HCT116 (cell line): Measurements from ENCODE around the gene ZNF148. TPM values are rescaled to one million over a fixed set of nuclear protein-coding genes. Genes with fewer than 3 reads are reported as not detected.

Experiments used
- ATAC-seq: fragments of 200-7000 bp; cut with Tn5 transposase; 2 replicates; pipeline ENCODE4 v1.9.1; 2020; ENCODE audit warnings: mild to moderate bottlenecking, moderate library complexity
- BruUV-seq: library from RNA; stranded (reverse); fragments of 400-500 nt; replicated peaks from 2 replicates; lab custom pipeline; 2021; lab: Mats Ljungman, UMichigan
- CTCF ChIA-PET: fragments of 300-600 bp; sonication (Branson Sonifier 250); formaldehyde crosslinking; loops from one replicate; lab custom pipeline; 2021; ENCODE audit warnings: antibody characterized with exemption; lab: Charles Lee
- POLR2A ChIA-PET: fragments of 300-600, 350-600 bp; sonication (Branson Sonifier 250); formaldehyde crosslinking; loops from one replicate; lab custom pipeline; 2021; ENCODE audit warnings: antibody characterized with exemption; lab: Charles Lee
- RAD21 ChIA-PET, 2 experiments: fragments of 300-600 bp; sonication (Branson Sonifier 250); formaldehyde crosslinking; loops; one replicate each; lab custom pipeline; 2023; ENCODE audit warnings: low total read pairs in 2 of 2; ENCODE audit not compliant: uncharacterized antibody in 2 of 2, unreplicated experiment in 2 of 2, low non-redundant PET in 1 of 2; lab: Charles Lee
- DNase-seq: peaks from one replicate; pipeline ENCODE4 v3.0.0-alpha.2; 2010; ENCODE audit warnings: low read depth, low spot score
- H2AFZ ChIP-seq: fragments of 200-600 bp; shearing (Covaris generic), sonication (generic); 2 replicates; pipeline ENCODE4 v1.6.1; 2017; ENCODE audit warnings: low read depth, mixed run types, mixed read lengths, antibody characterized with exemption, low read length; ENCODE audit not compliant: poor library complexity, severe bottlenecking
- H3K27ac ChIP-seq: 2 replicates; pipeline ENCODE4 v1.5.1; 2012; ENCODE audit warnings: low read depth, low read length
- H3K27me3 ChIP-seq: fragments of 200-600 bp; sonication (generic); 2 replicates; pipeline ENCODE4 v1.6.1; 2016; ENCODE audit warnings: mixed run types, low read length, mixed read lengths; ENCODE audit not compliant: insufficient read depth
- H3K36me3 ChIP-seq, 2 experiments: fragments of 200-500 bp in 1 of 2; fragments of 200-600 bp in 1 of 2; sonication (Bioruptor generic) in 1 of 2; sonication (generic) in 1 of 2; 2 replicates each; pipeline versions ENCODE4 v1.5.1 to v1.6.1; 2014 to 2016; ENCODE audit warnings: low read length in 2 of 2, inconsistent platforms in 1 of 2, mixed read lengths in 1 of 2, mixed run types in 1 of 2; ENCODE audit not compliant: insufficient read depth in 2 of 2, control insufficient read depth in 1 of 2
- H3K4me1 ChIP-seq, 2 experiments: fragments of 200-600 bp in 1 of 2; sonication (generic) in 1 of 2; 2 replicates each; pipeline versions ENCODE4 v1.5.1 to v1.6.1; 2012 to 2017; ENCODE audit warnings: low read length in 2 of 2, inconsistent platforms in 1 of 2, mild to moderate bottlenecking in 1 of 2, mixed read lengths in 1 of 2, mixed run types in 1 of 2, moderate library complexity in 1 of 2; ENCODE audit not compliant: insufficient read depth in 2 of 2, control insufficient read depth in 1 of 2
- H3K4me2 ChIP-seq: fragments of 200-600 bp; sonication (generic); 2 replicates; pipeline ENCODE4 v1.6.1; 2017; ENCODE audit warnings: mixed run types, low read length, mixed read lengths
- H3K4me3 ChIP-seq, 2 experiments: fragments of 200-600 bp in 1 of 2; sonication (generic) in 1 of 2; replicated peaks in 1 of 2; 2 replicates each; pipeline ENCODE4 v1.5.1; 2011 to 2016; ENCODE audit warnings: low read length in 2 of 2, control low read depth in 1 of 2, low read depth in 1 of 2, mild to moderate bottlenecking in 1 of 2, mixed read lengths in 1 of 2, mixed run types in 1 of 2
- H3K79me2 ChIP-seq: fragments of 200-600 bp; sonication (generic); 2 replicates; pipeline ENCODE4 v1.6.1; 2017; ENCODE audit warnings: mild to moderate bottlenecking, mixed run types, low read length, moderate library complexity, mixed read lengths; ENCODE audit not compliant: insufficient read depth
- H3K9ac ChIP-seq: fragments of 200-600 bp; sonication (generic); 2 replicates; pipeline ENCODE4 v1.6.1; 2016; ENCODE audit warnings: low read length, mixed read lengths
- H3K9me2 ChIP-seq: fragments of 200-600 bp; sonication (generic), shearing (Covaris generic); 2 replicates; pipeline ENCODE4 v1.6.1; 2017; ENCODE audit warnings: mixed run types, mild to moderate bottlenecking, moderate library complexity; ENCODE audit not compliant: insufficient read depth
- H3K9me3 ChIP-seq, 2 experiments: fragments of 200-500 bp in 1 of 2; fragments of 200-600 bp in 1 of 2; sonication (Bioruptor generic) in 1 of 2; sonication (generic) in 1 of 2; 2 replicates each; pipeline ENCODE4 v1.6.1; 2014 to 2017; ENCODE audit warnings: low read length in 2 of 2, mixed read lengths in 2 of 2, inconsistent platforms in 1 of 2, low read depth in 1 of 2, mild to moderate bottlenecking in 1 of 2, mixed run types in 1 of 2, moderate library complexity in 1 of 2; ENCODE audit not compliant: control insufficient read depth in 1 of 2, insufficient read depth in 1 of 2
- H4K20me1 ChIP-seq: fragments of 200-600 bp; sonication (generic), shearing (Covaris generic); 2 replicates; pipeline ENCODE4 v1.6.1; 2017; ENCODE audit warnings: mixed run types, mild to moderate bottlenecking, moderate library complexity; ENCODE audit not compliant: insufficient read depth
- ATF3 ChIP-seq: IDR thresholded peaks from 2 replicates; pipeline ENCODE4 v1.6.1; 2012
- CBX3 ChIP-seq: IDR thresholded peaks from 2 replicates; pipeline ENCODE4 v1.6.1; 2012; ENCODE audit warnings: low read depth
- CEBPB ChIP-seq: IDR thresholded peaks from 2 replicates; pipeline ENCODE4 v1.6.1; 2012; ENCODE audit warnings: low read depth
- CTCF ChIP-seq, 3 experiments: fragments of 200-600 bp in 1 of 3; sonication (generic) in 1 of 3; IDR thresholded peaks in 2 of 3; conservative IDR thresholded peaks in 1 of 3; 2 replicates each; pipeline ENCODE4 v1.5.1; 2012 to 2017; ENCODE audit warnings: low read depth in 2 of 3, low read length in 2 of 3, antibody characterized with exemption in 1 of 3, borderline replicate concordance in 1 of 3, control low read depth in 1 of 3, mild to moderate bottlenecking in 1 of 3, mixed read lengths in 1 of 3, mixed run types in 1 of 3, moderate library complexity in 1 of 3; ENCODE audit not compliant: insufficient read depth in 1 of 3
- EGR1 ChIP-seq: IDR thresholded peaks from 2 replicates; pipeline ENCODE4 v1.6.1; 2012; ENCODE audit warnings: low read depth
- FOSL1 ChIP-seq: IDR thresholded peaks from 2 replicates; pipeline ENCODE4 v1.6.1; 2012; ENCODE audit warnings: low read depth
- JUND ChIP-seq: IDR thresholded peaks from 2 replicates; pipeline ENCODE4 v1.6.1; 2012
- POLR2A ChIP-seq: IDR thresholded peaks from 2 replicates; pipeline ENCODE4 v1.7.0; 2011; ENCODE audit warnings: borderline replicate concordance; ENCODE audit not compliant: insufficient read depth, insufficient read length; ENCODE audit errors: extremely low read depth
- POLR2AphosphoS5 ChIP-seq: IDR thresholded peaks from 2 replicates; pipeline ENCODE4 v1.6.1; 2011; ENCODE audit warnings: mild to moderate bottlenecking, low read depth, low read length, moderate library complexity
- RAD21 ChIP-seq: IDR thresholded peaks from 2 replicates; pipeline ENCODE4 v1.6.1; 2012; ENCODE audit warnings: low read depth, mild to moderate bottlenecking
- REST ChIP-seq: IDR thresholded peaks from 2 replicates; pipeline ENCODE4 v1.6.1; 2012; ENCODE audit warnings: low read depth
- SIN3A ChIP-seq: IDR thresholded peaks from 2 replicates; pipeline ENCODE4 v1.6.1; 2012; ENCODE audit warnings: low read depth
- SRF ChIP-seq: IDR thresholded peaks from 2 replicates; pipeline ENCODE4 v1.6.1; 2012; ENCODE audit warnings: low read depth
- TCF7L2 ChIP-seq: IDR thresholded peaks from 2 replicates; pipeline ENCODE4 v1.7.0; 2011; ENCODE audit warnings: borderline replicate concordance, inconsistent platforms; ENCODE audit not compliant: insufficient read depth, insufficient read length; ENCODE audit errors: extremely low read depth
- YY1 ChIP-seq: IDR thresholded peaks from 2 replicates; pipeline ENCODE4 v1.6.1; 2011; ENCODE audit warnings: low read length, low read depth, moderate library complexity, mild to moderate bottlenecking; ENCODE audit not compliant: insufficient replicate concordance; ENCODE audit errors: extremely low read depth
- ZBTB33 ChIP-seq: IDR thresholded peaks from 2 replicates; pipeline ENCODE4 v1.6.1; 2011; ENCODE audit warnings: mild to moderate bottlenecking, low read length, moderate library complexity; ENCODE audit not compliant: insufficient replicate concordance; ENCODE audit errors: extremely low read depth
- ZFX ChIP-seq: fragments of 450-650 bp; IDR thresholded peaks from 2 replicates; pipeline ENCODE4 v1.6.1; 2017
- intact Hi-C: fragments of 100-400 bp; cut with micrococcal nuclease; formaldehyde crosslinking; loops from 2 replicates; pipeline ENCODE4 v1.10.0; 2022
- total RNA-seq: library from RNA; stranded (reverse); gene quantifications from one replicate; pipeline ENCODE4 v1.2.1, GENCODE V29; 2021; ENCODE audit not compliant: unreplicated experiment

Gene ZNF148
- total RNA-seq, 1 experiment from 2014 or later = 35.0 TPM

GRCh38 chr3:125379483-125379882, 4.4 kb upstream of the ZNF148 start:
- BruUV-seq = no TSS peak

More at GRCh38 chr3:125379483-125379882, 4.4 kb upstream of the ZNF148 start:
- H3K4me3 ChIP-seq = no peak overlapping the region
- no peak overlapping the region for H3K9ac ChIP-seq
- H3K4me1 ChIP-seq = peaks cover 9 to 19% of the 10 kb centered on the region in 2 experiments
- intact Hi-C loops = no loop called here
- H3K36me3 ChIP-seq = no peaks in the 10 kb centered on the region
- no peak overlapping the region for H3K27ac ChIP-seq
- H3K4me2 ChIP-seq = no peak overlapping the region
- ChIA-PET POLR2A (no interaction called here), RAD21 (no interaction called here), CTCF (no interaction called here)
- no peak for ATAC-seq
- H3K9me3 ChIP-seq = no peaks in the 10 kb centered on the region
- H3K9me2 ChIP-seq = no peaks in the 10 kb centered on the region
- no peak overlapping the region for H2AFZ ChIP-seq
- no peaks in the 10 kb centered on the region for H4K20me1 ChIP-seq
- H3K79me2 ChIP-seq = peaks cover 11% of the 10 kb centered on the region
- DNase-seq = no peak
- H3K27me3 ChIP-seq = no peaks in the 10 kb centered on the region
- no peak for TF ChIP-seq TCF7L2
- TF ChIP-seq SIN3A = no peak
- no peak for TF ChIP-seq RAD21
- TF ChIP-seq POLR2A = no peak
- TF ChIP-seq CEBPB = no peak
- TF ChIP-seq ATF3 = no peak
- no peak for TF ChIP-seq ZBTB33
- no peak for TF ChIP-seq CBX3
- no peak for TF ChIP-seq ZFX
- TF ChIP-seq EGR1 = no peak
- TF ChIP-seq YY1 = no peak
- no peak for TF ChIP-seq JUND
- TF ChIP-seq CTCF (IDR thresholded peaks at IDR 0.05 in 2 of 3, conservative IDR thresholded peaks at IDR 0.05 in 1 of 3; ENCODE audit: borderline replicate concordance in 1 of 3, insufficient read depth in 1 of 3, low read depth in 2 of 3, low read length in 2 of 3) = no peak
- no peak for TF ChIP-seq SRF
- TF ChIP-seq FOSL1 = no peak
- TF ChIP-seq REST = no peak
- TF ChIP-seq POLR2AphosphoS5 = no peak
